ENCODE measurements around the gene SERPINA6.

SERPINA6 gene

GRCh38 chr14:94368956-94369355 is 45.8 kb upstream of the SERPINA6 start:
- Histone ChIP-seq H3K27me3 (ENCODE audit: insufficient read depth, low read length, poor library complexity, severe bottlenecking) (no peaks in the 10 kb centered on the region), H3K36me3 (ENCODE audit: insufficient read depth, low read length) (no peaks in the 10 kb centered on the region), H3K79me2 (ENCODE audit: insufficient read depth, low read length) (no peaks in the 10 kb centered on the region), H3K4me2 (ENCODE audit: low read depth, low read length, poor library complexity, severe bottlenecking) (no peak overlapping the region), H3K9me2 (replicated peaks; ENCODE audit: low read depth, low read length) (no peaks in the 10 kb centered on the region), H3K9me3 (ENCODE audit: insufficient read depth, low read depth, low read length) (no peaks in the 10 kb centered on the region), H3K4me1 (ENCODE audit: insufficient read depth, low read length, poor library complexity, severe bottlenecking) (no peaks in the 10 kb centered on the region), H3K9ac (ENCODE audit: low read depth, low read length, poor library complexity, severe bottlenecking) (no peak overlapping the region), H3K4me3 (ENCODE audit: low read length, poor library complexity, severe bottlenecking) (no peak overlapping the region), H4K20me1 (ENCODE audit: insufficient read depth, low read length, poor library complexity, severe bottlenecking) (no peaks in the 10 kb centered on the region), H2AFZ (ENCODE audit: low read length) (no peak overlapping the region), H3F3A (ENCODE audit: low read depth) (no peaks in the 10 kb centered on the region)
- TF ChIP-seq EZH2phosphoT487 (IDR thresholded peaks at IDR 0.05; ENCODE audit: borderline replicate concordance): no peak
- no peak for TF ChIP-seq CTCF (conservative IDR thresholded peaks at IDR 0.05; ENCODE audit: low read length)

GRCh38 chr14:94368243-94368590 is 45.1 kb upstream of the SERPINA6 start:
- H3K4me2 ChIP-seq (ENCODE audit: low read depth, low read length, poor library complexity, severe bottlenecking): no peak overlapping the region
- no peak overlapping the region for H3K9ac ChIP-seq (ENCODE audit: low read depth, low read length, poor library complexity, severe bottlenecking)
- H3K4me1 ChIP-seq (ENCODE audit: insufficient read depth, low read length, poor library complexity, severe bottlenecking): no peaks in the 10 kb centered on the region
- no peak overlapping the region for H3K4me3 ChIP-seq (ENCODE audit: low read length, poor library complexity, severe bottlenecking)
- no peaks in the 10 kb centered on the region for H3K36me3 ChIP-seq (ENCODE audit: insufficient read depth, low read length)
- no peaks in the 10 kb centered on the region for H3K9me2 ChIP-seq (replicated peaks; ENCODE audit: low read depth, low read length)
- H3K27me3 ChIP-seq (ENCODE audit: insufficient read depth, low read length, poor library complexity, severe bottlenecking): no peaks in the 10 kb centered on the region
- H3K9me3 ChIP-seq (ENCODE audit: insufficient read depth, low read depth, low read length): no peaks in the 10 kb centered on the region
- H3K79me2 ChIP-seq (ENCODE audit: insufficient read depth, low read length): no peaks in the 10 kb centered on the region
- TF ChIP-seq CTCF (conservative IDR thresholded peaks at IDR 0.05; ENCODE audit: low read length): no peak
- no peak for TF ChIP-seq EZH2phosphoT487 (IDR thresholded peaks at IDR 0.05; ENCODE audit: borderline replicate concordance)
- H3F3A ChIP-seq (ENCODE audit: low read depth): no peaks in the 10 kb centered on the region
- H4K20me1 ChIP-seq (ENCODE audit: insufficient read depth, low read length, poor library complexity, severe bottlenecking): no peaks in the 10 kb centered on the region
- H2AFZ ChIP-seq (ENCODE audit: low read length): no peak overlapping the region

- no peak overlapping the region for H3K4me2 ChIP-seq (ENCODE audit: low read depth, low read length, poor library complexity, severe bottlenecking)
- H2AFZ ChIP-seq (ENCODE audit: low read length): no peak overlapping the region
- H3K4me1 ChIP-seq (ENCODE audit: insufficient read depth, low read length, poor library complexity, severe bottlenecking): no peaks in the 10 kb centered on the region
- H3K36me3 ChIP-seq (ENCODE audit: insufficient read depth, low read length): no peaks in the 10 kb centered on the region
- H4K20me1 ChIP-seq (ENCODE audit: insufficient read depth, low read length, poor library complexity, severe bottlenecking): no peaks in the 10 kb centered on the region
- H3K79me2 ChIP-seq (ENCODE audit: insufficient read depth, low read length): no peaks in the 10 kb centered on the region
- H3K27me3 ChIP-seq (ENCODE audit: insufficient read depth, low read length, poor library complexity, severe bottlenecking): no peaks in the 10 kb centered on the region
- no peak for TF ChIP-seq CTCF (conservative IDR thresholded peaks at IDR 0.05; ENCODE audit: low read length)
- TF ChIP-seq EZH2phosphoT487 (IDR thresholded peaks at IDR 0.05; ENCODE audit: borderline replicate concordance): no peak
- no peaks in the 10 kb centered on the region for H3K9me3 ChIP-seq (ENCODE audit: insufficient read depth, low read depth, low read length)
- no peaks in the 10 kb centered on the region for H3F3A ChIP-seq (ENCODE audit: low read depth)
- H3K4me3 ChIP-seq (ENCODE audit: low read length, poor library complexity, severe bottlenecking): no peak overlapping the region
- no peak overlapping the region for H3K9ac ChIP-seq (ENCODE audit: low read depth, low read length, poor library complexity, severe bottlenecking)
- H3K9me2 ChIP-seq (replicated peaks; ENCODE audit: low read depth, low read length): no peaks in the 10 kb centered on the region
Observed at GRCh38 chr14:94367347-94368242, 44.5 kb upstream of the SERPINA6 start.
